Measurements from ENCODE around the gene CMTM8.

DNA sequence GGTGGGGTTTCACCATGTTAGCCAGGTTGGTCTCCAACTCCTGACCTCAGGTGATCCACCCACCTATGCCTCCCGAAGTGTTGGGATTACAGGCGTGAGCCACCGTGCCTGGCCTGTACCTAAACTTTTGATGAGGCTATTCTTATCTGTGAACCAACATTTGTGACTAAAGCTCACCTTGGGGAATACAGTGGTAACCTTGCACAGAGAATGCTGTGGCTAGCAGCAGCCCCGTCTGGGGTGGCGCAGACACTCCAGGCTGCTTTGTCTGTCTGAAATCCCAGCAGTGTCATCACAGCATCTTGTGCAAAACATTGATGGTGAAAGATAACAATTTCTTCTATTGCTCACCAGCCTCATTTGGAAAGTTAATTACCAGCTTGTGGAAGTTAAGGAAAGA, 58.9 kb downstream of the CMTM8 start:
- TF ChIP-seq, protein P1, sequence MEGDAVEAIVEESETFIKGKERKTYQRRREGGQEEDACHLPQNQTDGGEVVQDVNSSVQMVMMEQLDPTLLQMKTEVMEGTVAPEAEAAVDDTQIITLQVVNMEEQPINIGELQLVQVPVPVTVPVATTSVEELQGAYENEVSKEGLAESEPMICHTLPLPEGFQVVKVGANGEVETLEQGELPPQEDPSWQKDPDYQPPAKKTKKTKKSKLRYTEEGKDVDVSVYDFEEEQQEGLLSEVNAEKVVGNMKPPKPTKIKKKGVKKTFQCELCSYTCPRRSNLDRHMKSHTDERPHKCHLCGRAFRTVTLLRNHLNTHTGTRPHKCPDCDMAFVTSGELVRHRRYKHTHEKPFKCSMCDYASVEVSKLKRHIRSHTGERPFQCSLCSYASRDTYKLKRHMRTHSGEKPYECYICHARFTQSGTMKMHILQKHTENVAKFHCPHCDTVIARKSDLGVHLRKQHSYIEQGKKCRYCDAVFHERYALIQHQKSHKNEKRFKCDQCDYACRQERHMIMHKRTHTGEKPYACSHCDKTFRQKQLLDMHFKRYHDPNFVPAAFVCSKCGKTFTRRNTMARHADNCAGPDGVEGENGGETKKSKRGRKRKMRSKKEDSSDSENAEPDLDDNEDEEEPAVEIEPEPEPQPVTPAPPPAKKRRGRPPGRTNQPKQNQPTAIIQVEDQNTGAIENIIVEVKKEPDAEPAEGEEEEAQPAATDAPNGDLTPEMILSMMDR (IDR thresholded peaks at IDR 0.05; ENCODE audit: control extremely low read depth in 1 of 3, insufficient read depth in 1 of 3, low read depth in 1 of 3, low read length in 3 of 3), result no peak
- TF ChIP-seq POLR2A (IDR thresholded peaks at IDR 0.05; ENCODE audit: control extremely low read depth in 1 of 2, low read depth in 2 of 2, low read length in 2 of 2) (no peak), EP300 (IDR thresholded peaks at IDR 0.05; ENCODE audit: borderline replicate concordance in 1 of 2, low read depth in 2 of 2, low read length in 2 of 2) (no peak), JUND (IDR thresholded peaks at IDR 0.05; ENCODE audit: low read length) (no peak), RFX5 (IDR thresholded peaks at IDR 0.05; ENCODE audit: borderline replicate concordance, low read depth, low read length) (no peak), RAD21 (IDR thresholded peaks at IDR 0.05 in 1 of 2, conservative IDR thresholded peaks at IDR 0.05 in 1 of 2; ENCODE audit: low read depth in 2 of 2, low read length in 2 of 2) (no peak), CREB1 (IDR thresholded peaks at IDR 0.05) (no peak)
